Hippocampal formation (tissue), 2 donors: ENCODE measurements around the gene VAV1.

ENCODE experiments used
- DNase-seq, 2 donors: peaks; one replicate each; lab custom pipeline; 2025; lab: John Stamatoyannopoulos, UW

The VAV1 gene

GRCh38 chr19:6894313-6894712, 121.8 kb downstream of the VAV1 start:
- DNase-seq = no peak

DNA sequence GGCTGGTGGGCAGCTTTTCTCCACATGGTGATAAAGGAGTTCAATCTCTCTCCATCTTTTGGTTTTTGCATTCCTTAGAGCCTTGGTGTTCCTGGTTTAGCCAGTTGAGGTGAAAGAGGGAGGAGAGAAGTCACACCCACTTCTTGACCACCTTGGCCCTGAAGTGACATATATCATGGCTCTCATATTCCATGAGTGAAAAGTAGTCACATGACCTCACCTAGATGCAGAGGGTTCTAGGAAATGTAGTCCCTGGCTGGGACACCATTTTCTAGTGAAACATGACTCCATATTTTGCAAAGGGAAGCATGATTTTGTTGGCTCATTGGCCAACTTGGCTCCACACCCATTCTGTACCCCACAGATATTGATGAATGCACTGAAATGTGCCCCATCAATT, 130.9 kb downstream of the VAV1 start:
- DNase-seq = no peak

DNA sequence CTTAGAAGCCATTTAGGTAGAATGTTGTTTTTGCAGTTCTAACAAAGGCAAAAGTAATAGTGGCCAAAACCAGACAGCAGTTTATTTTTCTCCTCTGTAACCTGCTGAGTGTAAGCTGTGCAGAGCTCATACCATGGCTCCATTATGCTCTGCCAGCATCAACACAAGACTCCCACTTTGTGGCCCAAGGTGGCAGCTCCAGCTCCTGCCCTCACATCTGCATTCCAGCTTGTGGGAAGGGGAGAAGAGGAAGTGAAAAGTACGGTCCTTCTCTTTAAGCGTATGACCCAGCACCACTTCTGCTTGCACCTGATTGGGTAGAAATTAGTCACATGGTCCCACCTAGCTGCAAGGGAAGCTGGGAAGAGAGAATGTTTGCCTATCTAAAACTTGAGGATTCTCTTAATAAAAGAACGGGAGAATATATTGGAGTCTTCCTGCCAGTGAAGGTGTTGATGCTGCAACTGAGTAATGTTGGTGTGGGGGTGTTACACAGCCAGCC, 134.1 kb downstream of the VAV1 start:
- DNase-seq = no peak
